NOMO-1 treated with DMSO at 0.1 percent for 48 hours (cell line): ENCODE results near the gene HMG20B.
"Not testable (repeated sequence)": the region's sequence is repeated elsewhere in the genome, so short reads cannot be mapped to it uniquely, and the experiment has no call there.

ENCODE experiments used
- DNase-seq: peaks from one replicate; lab custom pipeline; 2025; ENCODE audit not compliant: unreplicated experiment; lab: John Stamatoyannopoulos, UW

The HMG20B gene

DNA sequence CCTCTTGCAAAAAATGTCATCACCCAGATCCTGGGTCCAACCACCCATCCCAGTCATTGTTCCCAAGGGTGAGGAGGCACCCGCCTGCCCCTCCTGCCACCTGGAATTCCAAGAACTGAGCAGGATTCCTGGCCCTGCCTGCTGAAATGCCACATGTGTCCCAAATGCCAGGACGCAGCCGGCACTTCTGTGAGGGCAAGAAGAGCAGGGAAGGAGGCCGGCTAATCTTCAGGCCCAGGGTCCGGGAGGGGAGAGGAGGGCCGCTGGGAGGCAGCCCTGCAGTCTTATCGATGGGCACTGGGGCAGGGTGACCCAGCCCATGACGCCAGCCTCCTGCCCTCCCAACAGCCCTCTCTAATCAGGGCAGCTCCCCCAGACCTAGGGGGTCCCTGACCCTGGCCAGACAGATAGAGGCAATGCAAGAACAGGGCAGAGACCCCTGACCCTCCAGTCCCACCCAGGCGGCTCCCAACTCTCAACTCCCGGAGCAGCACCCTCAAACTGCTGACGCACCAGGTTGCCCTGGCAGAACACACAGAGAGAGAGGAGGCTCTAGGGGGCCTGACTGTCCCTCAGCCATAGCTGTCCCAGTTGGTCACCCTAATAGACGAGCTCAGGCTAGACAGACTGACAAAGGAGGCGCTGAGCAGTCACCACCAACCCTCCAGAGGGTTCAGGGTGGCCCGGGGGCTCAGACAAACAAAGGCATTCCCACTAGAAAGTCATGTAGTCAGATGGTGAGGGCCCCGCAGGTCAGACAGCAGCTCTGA, 16.9 kb upstream of the HMG20B start:
- DNase-seq: no peak

DNA sequence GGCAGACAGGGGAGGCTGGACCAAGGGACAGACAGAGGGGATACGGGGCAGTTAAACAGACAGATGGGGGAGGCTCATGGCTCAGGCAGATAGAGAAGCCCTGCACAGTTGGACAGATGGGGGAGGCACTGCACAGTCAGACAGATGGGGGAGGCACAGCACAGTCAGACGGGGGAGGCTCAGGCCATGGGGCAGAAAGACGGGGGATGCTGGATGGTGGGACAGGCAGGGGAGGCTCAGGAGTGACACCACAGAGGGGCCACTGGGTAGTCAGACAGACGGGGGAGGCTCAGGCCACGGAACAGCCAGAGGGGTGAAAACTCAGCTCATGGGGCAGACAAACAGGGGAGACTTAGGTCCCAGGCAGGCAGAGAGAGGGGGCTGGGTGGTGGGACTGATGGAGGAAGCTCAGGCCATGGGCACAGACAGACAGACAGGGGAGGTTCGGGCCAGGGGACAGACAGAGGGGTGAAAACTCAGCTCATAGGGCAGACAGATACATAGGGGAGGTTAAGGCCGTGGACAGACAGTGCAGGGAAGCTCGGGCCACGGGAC, 16.2 kb upstream of the HMG20B start:
- no peak for DNase-seq

DNA sequence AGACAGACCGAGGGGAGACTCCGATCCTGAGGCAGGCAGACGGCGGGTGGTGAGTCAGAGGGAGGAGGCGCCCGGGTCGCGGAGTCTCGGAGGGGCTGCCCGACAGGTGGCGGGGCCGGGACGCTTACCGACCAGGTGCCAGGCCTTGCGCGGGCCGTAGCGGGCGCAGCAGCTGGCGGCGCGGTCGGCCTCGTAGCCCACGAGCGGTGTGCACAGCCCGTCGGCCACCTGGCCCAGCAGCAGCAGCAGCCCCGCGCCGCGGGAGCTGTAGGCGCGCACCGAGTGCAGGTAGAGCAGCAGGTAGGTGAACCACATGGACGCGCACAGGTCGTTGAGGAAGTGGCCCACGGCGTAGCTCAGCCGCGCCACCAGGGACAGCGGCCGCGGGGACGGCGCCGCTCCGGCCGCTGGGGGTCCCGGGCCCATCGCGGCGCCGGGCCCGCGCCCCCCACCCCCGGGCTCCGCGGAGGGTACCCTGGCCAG, 15.7 kb upstream of the HMG20B start:
- DNase-seq: peak; percentile 21

DNA sequence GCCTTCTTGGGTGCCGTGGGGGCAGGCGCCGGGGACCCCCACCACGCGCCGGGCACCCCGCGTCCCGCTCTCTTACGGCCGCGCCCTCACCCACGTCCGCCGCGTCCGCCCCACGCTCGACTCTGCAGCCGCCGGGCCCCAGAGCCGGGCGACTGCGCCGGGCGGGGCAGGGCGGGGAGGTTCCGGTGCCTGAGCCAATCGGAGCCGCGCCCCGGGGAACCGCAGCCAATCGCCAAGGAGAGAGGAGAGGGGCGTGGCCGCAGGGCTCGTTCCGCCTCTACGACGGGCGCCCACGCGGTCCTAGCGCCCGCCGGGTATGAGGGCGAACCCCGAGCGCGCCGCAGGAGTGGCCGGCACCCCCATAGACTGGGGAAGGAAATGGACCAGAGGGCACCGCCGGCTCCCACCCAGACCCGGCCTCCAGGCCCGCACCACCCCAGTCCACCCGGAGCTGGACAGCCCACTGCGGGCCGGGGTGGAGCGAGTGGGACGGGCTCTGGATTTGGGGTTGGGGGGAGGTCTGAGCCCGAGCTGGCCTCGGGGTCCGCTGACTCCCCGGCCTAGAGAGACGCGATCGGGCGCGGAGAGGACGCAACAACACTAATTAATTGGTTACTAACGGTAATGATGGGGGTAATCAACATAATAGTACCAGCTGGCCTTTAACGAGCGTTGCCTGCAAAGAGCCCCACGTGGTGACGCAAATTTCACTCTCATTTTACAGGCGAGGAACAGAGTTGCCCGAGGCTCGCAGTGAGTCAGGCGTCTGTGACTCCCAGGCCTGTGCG, 15.1 kb upstream of the HMG20B start, which contains the start of gene MFSD12:
TSS of gene MFSD12 (minus strand) at position 126 of the 788 bp plus-strand sequence. CDS start 183 bp downstream, outside the sequence.
- peak; percentile 97 for DNase-seq

DNA sequence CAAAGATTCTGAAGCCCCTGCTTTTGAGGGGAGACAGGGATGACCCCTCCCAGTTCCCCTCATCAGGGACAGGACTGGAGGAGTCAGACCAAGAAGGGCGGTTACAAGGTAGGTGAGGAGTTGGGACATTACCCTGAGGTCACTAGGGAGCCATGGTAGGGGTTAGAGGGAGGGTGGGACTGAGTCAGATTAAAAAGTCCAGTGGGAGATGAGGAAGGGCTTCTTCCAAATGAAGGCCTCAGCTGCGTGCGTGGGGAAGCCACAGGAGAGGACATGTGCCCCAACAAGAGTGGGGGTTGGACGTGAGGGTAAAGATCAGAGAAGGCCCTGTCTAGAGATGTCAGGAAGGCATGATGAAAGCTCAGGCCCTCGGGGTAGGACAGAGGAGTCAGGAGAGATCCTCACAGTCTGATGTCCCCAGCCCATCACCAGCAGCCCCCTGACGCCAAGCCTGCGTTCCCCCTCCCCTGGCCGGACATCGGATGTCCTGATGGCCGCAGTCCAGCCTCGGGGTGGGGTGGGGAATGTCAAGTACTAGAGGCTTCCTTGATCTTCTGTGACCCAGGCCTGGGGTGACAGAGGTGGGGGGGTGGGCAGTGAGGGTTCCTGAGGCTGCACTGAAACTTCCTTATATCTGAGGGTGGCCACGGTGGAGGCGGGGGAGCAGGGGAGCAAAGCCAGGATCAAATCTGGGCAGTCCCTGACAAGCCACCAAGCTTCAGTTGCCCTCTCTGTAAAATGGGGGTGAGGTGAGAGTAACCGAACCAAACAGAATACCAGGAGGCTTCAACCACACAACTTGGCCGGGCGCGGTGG, 8.8 kb upstream of the HMG20B start:
- no peak for DNase-seq

DNA sequence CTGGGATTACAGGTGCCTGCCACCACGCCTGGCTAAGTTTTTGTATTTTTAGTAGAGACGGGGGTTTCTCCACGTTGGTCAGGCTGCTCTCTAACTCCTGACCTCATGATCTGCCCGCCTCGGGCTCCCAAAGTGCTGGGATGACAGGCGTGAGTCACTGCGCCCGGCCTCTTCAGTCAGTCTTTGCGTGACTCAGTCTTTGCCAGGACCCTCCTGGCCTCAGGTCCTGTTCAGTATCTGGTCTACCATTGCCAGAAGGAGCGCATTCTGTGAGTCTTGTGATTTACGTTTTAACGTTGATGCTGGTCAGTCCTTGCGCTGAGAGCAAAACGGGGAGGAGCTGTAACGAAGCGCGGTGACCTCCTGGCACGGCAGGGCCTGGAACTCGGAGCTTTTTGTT, 7.6 kb upstream of the HMG20B start:
- no peak for DNase-seq

DNA sequence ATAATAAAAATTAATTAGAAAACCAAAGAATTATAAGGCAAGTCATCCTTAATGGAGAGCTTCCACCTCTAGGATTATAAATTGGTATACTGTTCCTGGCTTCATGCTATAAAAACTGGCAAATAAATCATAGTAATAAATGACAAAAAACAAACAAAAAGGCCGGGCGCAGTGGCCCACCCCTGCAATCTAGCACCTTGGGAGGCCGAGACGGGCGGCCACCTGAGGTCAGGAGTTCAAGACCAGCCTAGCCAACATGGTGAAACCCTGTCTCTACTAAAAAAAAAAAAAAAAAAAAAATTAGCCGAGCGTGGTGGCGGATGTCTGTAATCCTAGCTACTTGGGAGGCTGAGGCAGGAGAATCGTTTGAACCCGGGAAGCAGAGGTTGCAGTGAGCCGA, 2.7 kb upstream of the HMG20B start:
- not testable (repeated sequence) for DNase-seq

DNA sequence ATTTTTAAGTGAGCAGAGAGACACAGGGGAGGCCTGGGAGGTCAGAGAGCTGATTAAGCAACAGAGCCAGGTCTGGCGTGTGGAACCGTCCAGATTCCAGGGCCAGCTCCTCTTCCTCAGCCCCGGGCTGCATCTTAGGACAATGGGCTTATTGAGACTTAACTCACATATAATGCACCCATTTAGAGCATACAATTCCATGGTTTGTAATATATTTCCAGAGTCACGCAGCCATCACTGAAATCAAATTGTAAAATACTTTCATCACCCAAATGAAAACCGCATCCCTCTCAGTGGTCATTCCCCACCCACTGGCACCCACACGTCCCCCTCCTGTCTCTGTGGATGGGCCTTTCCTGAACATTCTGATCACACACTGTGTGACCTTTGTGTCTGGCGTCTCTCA, 2.1 kb upstream of the HMG20B start:
- no peak for DNase-seq

DNA sequence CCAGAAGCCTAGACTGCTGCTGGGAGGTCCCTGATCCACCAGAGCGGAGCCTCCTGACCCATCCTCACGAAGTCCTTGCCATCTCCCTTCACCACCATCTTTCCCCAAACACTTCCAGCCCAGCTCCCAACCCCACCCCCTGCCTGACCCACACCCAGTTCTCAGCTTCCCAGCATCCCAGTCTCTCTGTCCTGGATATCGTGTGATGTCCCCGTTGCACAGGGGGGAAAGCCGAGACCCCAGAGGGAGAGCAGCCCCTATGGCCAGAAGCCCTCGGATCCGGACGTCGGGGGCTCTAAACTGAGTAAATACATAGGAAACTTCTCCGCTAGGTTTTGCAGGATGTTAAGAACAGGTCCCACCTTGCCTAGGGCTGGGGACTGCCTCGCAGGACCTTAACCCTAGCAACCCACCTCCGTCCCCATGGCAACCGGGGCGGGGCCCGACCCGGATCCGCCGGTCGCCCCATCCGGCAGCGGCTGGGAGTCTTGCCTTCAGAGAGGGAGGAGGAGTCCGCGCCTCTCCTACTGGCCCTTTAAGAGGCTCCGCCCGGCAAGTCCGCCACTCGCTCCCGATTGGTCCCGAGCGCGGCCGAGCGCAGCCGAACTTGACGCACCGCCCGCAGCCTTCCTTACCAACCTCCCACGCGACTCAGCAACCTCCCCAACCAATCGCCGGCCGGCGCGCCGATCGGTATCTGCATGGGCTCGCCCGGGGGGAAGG, 451 bp upstream of the HMG20B start:
- DNase-seq: peak; percentile 99

DNA sequence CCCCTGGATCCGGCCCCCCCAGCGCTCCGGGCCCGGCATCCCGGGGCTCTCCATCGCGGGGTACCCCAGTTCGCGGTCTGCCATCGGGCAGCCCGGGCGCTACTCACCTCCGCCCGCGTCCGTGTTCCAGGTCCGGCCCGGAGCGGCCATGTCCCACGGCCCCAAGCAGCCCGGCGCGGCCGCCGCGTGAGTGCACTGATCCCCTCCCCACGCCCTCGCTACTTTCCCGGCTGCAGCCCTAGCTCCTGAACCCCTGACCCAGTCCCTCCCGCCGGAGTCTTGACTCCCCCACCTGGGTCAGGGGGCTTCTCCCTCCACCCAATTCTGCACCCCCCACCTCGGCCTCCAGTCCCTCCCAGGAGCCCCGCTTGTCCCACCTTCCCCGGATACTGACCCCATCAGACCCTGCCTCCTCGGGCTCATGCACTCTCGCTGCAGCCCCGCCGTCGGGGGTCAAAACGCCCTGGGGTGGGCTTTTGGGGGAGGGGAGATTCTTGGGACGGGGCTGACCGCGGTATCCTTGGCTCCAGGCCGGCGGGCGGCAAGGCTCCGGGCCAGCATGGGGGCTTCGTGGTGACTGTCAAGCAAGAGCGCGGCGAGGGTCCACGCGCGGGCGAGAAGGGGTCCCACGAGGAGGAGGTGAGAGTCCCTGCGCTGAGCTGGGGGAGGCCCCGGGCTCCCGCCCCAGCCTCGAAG, 566 bp downstream of the HMG20B start:
- no peak for DNase-seq

DNA sequence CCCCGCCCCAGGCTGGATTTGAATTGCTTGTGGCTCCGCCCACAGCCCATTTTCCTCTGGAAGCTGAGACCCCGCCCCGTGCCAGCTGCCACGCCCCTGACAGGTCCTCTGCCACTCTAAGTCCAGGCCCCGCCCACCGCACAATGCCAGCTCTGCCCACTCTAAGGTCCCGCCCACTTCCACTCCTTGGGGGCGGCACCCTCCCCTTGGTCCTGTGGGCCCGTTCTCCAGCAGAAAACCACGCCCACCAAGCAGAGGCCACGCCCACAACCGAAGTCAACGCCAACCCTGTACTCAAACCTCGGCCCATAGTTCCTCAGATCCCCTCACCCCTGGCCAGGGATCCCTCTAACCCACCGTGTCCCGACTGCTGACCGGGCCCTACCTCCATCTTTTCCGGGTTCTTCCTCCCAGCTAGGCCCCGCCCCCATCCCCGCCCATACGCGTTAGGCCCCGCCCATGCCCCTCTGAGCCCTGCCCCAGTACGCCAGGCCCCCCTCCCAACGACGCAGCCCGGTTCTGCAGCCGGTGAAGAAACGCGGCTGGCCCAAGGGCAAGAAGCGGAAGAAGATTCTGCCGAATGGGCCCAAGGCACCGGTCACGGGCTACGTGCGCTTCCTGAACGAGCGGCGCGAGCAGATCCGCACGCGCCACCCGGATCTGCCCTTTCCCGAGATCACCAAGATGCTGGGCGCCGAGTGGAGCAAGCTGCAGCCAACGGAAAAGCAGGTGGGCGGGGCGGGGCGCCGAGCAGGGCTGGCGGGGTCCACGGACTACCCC, 1.3 kb downstream of the HMG20B start:
- peak; percentile 87 for DNase-seq

DNA sequence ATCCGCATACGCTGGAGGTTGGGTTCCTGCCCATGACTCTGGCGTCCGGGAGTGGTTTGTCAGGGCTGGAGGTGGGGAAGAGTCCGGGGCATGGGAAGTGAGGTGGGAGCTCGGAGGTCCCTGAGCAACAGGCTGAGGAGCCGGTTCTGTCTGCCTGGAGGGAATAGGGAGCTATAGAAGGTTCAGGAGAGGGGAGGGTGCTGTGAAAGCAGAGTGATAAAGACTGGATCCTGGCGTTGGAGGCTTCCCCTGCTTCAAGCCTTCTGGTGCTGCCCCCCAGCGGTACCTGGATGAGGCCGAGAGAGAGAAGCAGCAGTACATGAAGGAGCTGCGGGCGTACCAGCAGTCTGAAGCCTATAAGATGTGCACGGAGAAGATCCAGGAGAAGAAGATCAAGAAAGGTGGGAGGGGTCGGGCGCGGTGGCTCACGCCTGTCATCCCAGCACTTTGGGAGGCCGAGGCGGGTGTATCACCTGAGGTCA, 2.6 kb downstream of the HMG20B start:
- no peak for DNase-seq

DNA sequence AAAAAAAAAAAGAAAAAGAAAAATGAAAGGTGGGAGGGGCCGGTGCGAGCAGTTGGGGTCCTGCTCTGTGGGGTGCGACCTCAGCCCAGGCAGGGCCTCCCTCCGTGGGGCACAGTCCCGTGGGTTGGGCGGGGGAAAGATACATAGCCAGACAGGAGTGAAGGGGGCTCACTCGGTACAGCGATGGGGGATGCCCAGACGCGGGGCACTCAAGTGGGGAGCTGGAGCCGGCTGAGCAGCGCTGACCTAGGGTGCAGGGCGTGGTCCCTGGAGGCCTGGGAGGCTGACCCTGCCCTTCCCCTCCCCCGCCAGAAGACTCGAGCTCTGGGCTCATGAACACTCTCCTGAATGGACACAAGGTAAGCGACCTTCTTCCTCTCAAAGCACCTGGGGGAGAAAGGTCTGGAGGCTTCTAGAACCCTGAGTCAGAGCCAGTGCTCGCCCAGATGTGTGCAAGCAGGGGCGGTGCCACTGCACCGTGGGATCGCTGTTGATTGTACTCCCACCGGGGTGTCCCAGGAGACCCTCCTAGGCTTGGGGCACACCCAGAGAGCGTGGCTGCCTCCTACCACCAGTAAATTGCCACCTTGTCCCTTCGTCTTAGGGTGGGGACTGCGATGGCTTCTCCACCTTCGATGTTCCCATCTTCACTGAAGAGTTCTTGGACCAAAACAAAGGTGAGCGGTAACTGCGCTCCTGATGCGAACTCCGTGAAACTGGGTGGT, 3.4 kb downstream of the HMG20B start:
- DNase-seq: no peak

DNA sequence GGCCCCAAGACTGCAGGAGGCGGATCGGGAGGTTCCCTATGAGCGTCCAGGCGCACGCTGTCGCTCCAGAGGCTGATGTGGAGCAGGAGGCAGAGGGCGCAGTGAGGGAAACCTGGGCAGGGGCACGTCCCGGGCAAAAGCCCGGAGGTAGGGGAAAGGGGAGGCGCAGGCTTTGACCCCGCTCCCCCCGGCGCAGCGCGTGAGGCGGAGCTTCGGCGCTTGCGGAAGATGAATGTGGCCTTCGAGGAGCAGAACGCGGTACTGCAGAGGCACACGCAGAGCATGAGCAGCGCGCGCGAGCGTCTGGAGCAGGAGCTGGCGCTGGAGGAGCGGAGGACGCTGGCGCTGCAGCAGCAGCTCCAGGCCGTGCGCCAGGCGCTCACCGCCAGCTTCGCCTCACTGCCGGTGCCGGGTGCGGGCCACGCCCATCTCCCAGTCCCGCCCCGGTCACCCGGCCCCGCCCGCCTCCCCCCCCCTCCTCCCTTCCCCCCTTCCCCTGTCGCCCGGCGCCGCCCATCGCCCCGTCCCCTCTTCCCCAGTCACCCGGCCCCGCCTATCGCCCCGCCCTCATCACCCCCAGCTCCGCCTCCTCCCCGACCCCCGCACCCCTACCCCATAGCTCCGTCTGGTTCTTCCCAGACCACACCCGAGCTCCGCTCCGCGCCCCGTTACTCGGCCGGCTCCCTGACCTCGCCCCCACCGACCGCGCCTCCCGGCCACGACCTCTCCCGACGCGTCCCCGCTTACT, 4.1 kb downstream of the HMG20B start:
- no peak for DNase-seq

DNA sequence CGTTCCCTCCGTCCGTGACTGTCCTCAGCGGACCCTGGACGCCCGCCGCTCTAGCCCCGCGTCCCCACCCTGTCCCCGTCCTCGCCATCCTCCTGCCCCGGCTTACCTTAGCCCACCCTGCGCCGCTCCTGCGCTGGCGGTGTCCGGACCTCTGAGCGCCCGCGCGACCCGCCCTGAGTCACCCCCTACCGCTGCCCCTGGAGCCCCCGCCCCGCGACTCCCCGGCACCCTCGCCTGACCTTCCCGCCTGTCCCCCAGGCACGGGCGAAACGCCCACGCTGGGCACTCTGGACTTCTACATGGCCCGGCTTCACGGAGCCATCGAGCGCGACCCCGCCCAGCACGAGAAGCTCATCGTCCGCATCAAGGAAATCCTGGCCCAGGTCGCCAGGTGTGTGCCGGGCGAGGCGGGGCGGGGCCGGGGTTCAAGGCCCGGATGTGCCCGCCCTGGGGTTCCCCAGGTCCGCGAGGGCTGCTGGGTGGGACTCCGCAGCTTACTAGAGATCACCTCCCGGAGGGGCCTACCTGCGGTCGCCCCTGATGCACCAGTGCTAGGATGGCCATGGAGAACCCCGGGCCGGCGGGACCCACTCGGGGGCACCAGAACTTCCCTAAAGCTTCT, 5.1 kb downstream of the HMG20B start:
- no peak for DNase-seq

DNA sequence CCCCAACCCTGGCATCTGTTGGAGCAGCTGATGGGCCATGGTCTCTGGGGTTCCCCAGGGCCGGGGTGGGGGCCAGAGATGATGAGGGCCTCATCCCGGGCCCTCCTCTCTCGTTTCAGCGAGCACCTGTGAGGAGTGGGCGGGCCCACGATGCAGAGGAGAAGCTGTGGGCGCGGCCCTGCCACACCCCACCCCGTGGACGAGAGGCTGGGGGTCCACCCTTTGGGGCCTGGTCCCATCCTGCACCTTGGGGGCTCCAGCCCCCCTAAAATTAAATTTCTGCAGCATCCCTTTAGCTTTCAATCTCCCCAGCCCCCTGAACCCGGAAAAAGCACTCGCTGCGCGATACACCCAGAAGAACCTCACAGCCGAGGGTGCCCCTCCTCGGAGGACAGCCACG, 5.6 kb downstream of the HMG20B start:
- no peak for DNase-seq
